Neural crest cell (in vitro differentiated cells): Measurements from ENCODE around the gene DAG1. TPM values are rescaled to one million over a fixed set of nuclear protein-coding genes. Genes with fewer than 3 reads are reported as not detected.

Experiments used
- DNase-seq: peaks from one replicate; pipeline ENCODE4 v3.0.0; 2021; ENCODE audit warnings: low read depth, mixed read lengths, low spot score
- H3K27ac Mint-ChIP-seq: one replicate; pipeline ENCODE4 v1.8.0; 2021; ENCODE audit warnings: mild to moderate bottlenecking, mixed read lengths; ENCODE audit not compliant: unreplicated experiment
- H3K27me3 Mint-ChIP-seq: 2 replicates; pipeline ENCODE4 v1.8.0; 2021; ENCODE audit warnings: low read depth, mild to moderate bottlenecking, mixed read lengths
- H3K36me3 Mint-ChIP-seq: 2 replicates; pipeline ENCODE4 v1.8.0; 2021; ENCODE audit warnings: low read depth, mild to moderate bottlenecking, mixed read lengths
- H3K4me1 Mint-ChIP-seq: 2 replicates; pipeline ENCODE4 v1.8.0; 2021; ENCODE audit warnings: mixed read lengths
- H3K4me3 Mint-ChIP-seq: one replicate; pipeline ENCODE4 v1.8.0; 2021; ENCODE audit warnings: mild to moderate bottlenecking, mixed read lengths
- H3K9me3 Mint-ChIP-seq: 2 replicates; pipeline ENCODE4 v1.8.0; 2021; ENCODE audit warnings: mixed read lengths
- total RNA-seq: library from RNA; stranded (reverse); gene quantifications from 2 replicates; pipeline ENCODE4 v1.2.1, GENCODE V29; 2021
- TF ChIP-seq, protein P1 (sequence below): fragments of 200-600 bp; sonication (generic); conservative IDR thresholded peaks from 2 replicates; pipeline ENCODE4 v1.5.0; 2021; ENCODE audit warnings: antibody characterized with exemption, mild to moderate bottlenecking

Gene DAG1
- total RNA-seq, 1 donor from 2014 or later: 98.6 TPM

DNA sequence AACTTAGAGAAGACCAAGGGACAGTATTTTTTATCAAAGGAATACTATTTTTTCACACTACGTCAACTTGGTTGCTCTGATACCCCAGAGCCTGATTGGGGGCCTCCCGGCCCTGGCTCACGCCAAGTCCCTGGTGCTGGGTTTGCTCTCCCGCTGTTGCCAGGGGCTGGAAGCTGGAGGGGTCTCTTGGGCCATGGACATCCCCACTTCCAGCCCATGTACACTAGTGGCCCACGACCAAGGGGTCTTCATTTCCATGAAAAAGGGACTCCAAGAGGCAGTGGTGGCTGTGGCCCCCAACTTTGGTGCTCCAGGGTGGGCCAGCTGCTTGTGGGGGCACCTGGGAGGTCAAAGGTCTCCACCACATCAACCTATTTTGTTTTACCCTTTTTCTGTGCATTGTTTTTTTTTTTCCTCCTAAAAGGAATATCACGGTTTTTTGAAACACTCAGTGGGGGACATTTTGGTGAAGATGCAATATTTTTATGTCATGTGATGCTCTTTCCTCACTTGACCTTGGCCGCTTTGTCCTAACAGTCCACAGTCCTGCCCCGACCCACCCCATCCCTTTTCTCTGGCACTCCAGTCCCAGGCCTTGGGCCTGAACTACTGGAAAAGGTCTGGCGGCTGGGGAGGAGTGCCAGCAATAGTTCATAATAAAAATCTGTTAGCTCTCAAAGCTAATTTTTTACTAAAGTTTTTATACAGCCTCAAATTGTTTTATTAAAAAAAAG, 63.9 kb downstream of the DAG1 start:
- TF ChIP-seq, protein P1, sequence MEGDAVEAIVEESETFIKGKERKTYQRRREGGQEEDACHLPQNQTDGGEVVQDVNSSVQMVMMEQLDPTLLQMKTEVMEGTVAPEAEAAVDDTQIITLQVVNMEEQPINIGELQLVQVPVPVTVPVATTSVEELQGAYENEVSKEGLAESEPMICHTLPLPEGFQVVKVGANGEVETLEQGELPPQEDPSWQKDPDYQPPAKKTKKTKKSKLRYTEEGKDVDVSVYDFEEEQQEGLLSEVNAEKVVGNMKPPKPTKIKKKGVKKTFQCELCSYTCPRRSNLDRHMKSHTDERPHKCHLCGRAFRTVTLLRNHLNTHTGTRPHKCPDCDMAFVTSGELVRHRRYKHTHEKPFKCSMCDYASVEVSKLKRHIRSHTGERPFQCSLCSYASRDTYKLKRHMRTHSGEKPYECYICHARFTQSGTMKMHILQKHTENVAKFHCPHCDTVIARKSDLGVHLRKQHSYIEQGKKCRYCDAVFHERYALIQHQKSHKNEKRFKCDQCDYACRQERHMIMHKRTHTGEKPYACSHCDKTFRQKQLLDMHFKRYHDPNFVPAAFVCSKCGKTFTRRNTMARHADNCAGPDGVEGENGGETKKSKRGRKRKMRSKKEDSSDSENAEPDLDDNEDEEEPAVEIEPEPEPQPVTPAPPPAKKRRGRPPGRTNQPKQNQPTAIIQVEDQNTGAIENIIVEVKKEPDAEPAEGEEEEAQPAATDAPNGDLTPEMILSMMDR: no peak
- Mint-ChIP-seq H3K36me3 (peaks cover 21% of the 10 kb centered on the region), H3K4me1 (peaks cover 38% of the 10 kb centered on the region), H3K27ac (peak overlapping the region; percentile 57), H3K27me3 (no peaks in the 10 kb centered on the region), H3K4me3 (no peak overlapping the region), H3K9me3 (no peaks in the 10 kb centered on the region)
- DNase-seq: no peak

DNA sequence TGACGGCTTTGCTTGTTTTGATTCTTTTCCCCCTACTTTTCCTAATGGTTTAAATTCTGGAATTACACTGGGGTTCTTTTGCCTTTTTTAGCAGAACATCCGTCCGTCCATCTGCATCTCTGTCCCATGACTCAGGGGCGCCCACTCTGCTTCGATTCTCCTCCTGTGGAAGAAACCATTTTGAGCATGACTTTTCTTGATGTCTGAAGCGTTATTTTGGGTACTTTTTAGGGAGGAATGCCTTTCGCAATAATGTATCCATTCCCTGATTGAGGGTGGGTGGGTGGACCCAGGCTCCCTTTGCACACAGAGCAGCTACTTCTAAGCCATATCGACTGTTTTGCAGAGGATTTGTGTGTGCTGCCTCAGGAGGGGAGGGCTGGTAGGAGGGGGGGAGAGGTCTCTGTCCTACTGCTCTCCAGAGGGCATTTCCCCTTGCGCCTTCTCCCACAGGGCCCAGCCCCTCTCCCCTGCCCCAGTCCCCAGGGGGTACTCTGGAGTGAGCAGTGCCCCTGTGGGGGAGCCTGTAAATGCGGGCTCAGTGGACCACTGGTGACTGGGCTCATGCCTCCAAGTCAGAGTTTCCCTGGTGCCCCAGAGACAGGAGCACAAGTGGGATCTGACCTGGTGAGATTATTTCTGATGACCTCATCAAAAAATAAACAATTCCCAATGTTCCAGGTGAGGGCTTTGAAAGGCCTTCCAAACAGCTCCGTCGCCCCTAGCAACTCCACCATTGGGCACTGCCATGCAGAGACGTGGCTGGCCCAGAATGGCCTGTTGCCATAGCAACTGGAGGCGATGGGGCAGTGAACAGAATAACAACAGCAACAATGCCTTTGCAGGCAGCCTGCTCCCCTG, 64.7 kb downstream of the DAG1 start:
- Mint-ChIP-seq H3K9me3 (no peaks in the 10 kb centered on the region), H3K4me1 (peaks cover 42% of the 10 kb centered on the region), H3K27me3 (no peaks in the 10 kb centered on the region), H3K27ac (peak overlapping the region; percentile 78), H3K36me3 (peaks cover 21% of the 10 kb centered on the region), H3K4me3 (peak overlapping the region; percentile 69)
- TF ChIP-seq, protein P1: no peak
- peak; percentile 56 for DNase-seq

DNA sequence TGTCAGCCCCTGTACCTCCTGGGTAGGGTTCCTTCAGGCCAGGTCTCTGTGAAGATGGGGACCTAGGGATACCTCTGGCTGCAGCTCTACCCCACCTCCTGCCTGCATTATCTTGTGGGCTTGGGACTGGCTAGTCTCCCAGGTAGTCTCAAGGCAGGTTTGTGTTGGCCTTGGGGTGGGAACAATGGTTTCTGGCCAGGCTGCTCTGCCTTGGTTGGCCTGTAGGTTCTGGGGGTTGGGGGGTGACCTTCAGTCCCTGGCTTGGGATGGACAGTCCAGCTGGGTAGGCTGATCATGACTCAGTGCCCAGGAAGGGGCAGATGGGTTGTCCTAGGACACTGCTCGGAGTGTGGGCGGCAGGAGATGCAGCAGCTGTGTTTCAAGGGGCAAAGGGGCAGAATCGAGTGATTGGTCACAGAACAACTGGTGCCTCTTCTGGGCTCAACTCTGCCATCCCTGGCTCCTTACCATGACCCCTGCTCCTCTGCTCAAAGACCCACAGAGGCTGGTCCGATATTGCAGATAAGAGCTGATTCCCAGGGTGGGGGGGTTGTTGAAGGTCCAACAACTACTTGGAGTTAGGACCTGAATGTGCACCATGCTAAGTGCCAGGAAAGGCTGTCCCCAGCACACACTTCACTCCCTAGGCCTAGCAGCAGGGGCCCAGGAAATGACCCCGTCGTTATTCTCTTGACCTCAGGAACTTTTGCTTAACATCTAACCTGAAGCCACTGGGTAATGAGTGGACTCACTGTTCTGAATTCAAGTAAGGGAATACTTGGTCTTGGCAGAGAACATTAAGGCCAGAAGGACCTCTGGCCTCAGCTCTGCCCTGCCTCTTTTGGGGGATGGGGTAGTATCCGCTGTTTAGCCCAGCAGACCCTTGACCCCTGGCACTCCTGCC, 66.2 kb downstream of the DAG1 start:
- H3K36me3 Mint-ChIP-seq: peaks cover 11% of the 10 kb centered on the region
- H3K4me3 Mint-ChIP-seq: peak overlapping the region; percentile 34
- TF ChIP-seq, protein P1: no peak
- no peaks in the 10 kb centered on the region for H3K9me3 Mint-ChIP-seq
- H3K27ac Mint-ChIP-seq: peak overlapping the region; percentile 78
- H3K4me1 Mint-ChIP-seq: peaks cover 50% of the 10 kb centered on the region
- no peaks in the 10 kb centered on the region for H3K27me3 Mint-ChIP-seq
- DNase-seq: no peak

DNA sequence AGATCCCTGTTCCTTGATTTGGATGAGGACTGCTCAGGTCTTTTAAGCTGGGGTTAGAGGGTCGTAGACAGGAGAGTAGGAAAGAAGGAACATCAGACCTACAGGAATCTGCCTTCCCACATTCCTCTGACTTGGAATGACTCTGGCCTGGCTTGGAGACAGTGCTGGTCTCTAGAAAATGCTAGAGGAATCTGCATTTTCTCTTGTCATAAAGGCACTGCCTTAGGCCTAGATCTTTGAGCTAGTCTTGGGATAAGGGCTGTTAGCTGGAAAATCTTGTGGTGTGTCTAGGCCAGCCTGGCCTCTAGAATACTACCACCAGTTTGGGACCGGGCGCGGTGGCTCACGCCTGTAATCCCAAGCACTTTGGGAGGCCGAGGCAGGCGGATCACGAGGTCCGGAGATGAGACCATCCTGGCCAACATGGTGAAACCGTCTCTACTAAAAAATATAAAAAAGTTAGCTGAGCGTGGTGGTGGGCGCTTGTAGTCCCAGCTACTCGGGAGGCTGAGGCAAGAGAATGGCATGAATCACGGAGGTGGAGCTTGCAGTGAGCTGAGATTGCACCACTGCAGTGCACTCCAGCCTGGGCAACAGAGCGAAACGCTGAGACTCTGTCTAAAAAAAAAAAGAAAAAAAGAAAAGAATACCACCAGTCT, 66.9 kb downstream of the DAG1 start:
- TF ChIP-seq, protein P1: no peak
- H3K27me3 Mint-ChIP-seq: no peaks in the 10 kb centered on the region
- DNase-seq: no peak
- no peaks in the 10 kb centered on the region for H3K9me3 Mint-ChIP-seq
- H3K4me1 Mint-ChIP-seq: peaks cover 50% of the 10 kb centered on the region
- H3K36me3 Mint-ChIP-seq: peaks cover 5% of the 10 kb centered on the region
- peak overlapping the region; percentile 19 for H3K27ac Mint-ChIP-seq
- peak overlapping the region; percentile 34 for H3K4me3 Mint-ChIP-seq
